Panc1 (cell line): ENCODE results near the gene PIP5K1C.

Source experiments
- CTCF ChIP-seq: fragments of 450-650 bp; IDR thresholded peaks from 2 replicates; pipeline ENCODE4 v1.5.1; 2017; ENCODE audit warnings: mild to moderate bottlenecking
- POLR2AphosphoS5 ChIP-seq: IDR thresholded peaks from 2 replicates; pipeline ENCODE4 v1.6.1; 2012; ENCODE audit warnings: mild to moderate bottlenecking, low read depth, low read length, moderate library complexity
- TCF7L2 ChIP-seq: IDR thresholded peaks from 2 replicates; pipeline ENCODE4 v1.6.1; 2011; ENCODE audit warnings: mild to moderate bottlenecking, low read depth, low read length, inconsistent platforms

DNA sequence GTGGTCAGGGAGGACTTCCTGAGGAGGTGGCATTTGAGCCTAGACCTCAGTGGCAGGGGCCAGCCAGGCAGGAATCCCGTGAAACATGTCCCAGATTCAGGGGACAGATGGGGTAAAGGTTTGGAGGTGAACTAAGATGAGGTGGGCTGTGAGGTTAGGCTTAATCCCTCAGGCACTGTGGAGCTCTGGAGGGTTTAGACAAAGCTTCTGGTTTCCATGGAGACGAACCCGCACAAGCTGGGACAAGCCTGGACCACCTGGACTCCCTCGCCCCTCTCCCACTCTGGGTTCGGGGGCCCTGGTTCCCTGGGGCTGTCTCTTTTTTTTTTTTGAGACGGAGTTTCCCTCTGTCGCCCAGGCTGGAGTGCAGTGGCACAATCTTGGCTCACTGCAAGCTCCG lies 23.6 kb upstream of the PIP5K1C start:
- TF ChIP-seq CTCF: no peak
- TF ChIP-seq POLR2AphosphoS5: no peak
- TF ChIP-seq TCF7L2: no peak
